Bronchial epithelial cell (primary cell): Measurements from ENCODE around the gene DUSP11. TPM values are rescaled to one million over a fixed set of nuclear protein-coding genes. Genes with fewer than 3 reads are reported as not detected.
"Not testable (repeated sequence)": the region's sequence is repeated elsewhere in the genome, so short reads cannot be mapped to it uniquely, and the experiment has no call there.

Source experiments
- DNase-seq: peaks from one replicate; pipeline ENCODE4 v3.0.0-alpha.2; 2010; ENCODE audit warnings: low read depth
- FAIRE-seq: peaks from 2 replicates; lab custom pipeline; 2011; peaks lifted over from hg19 to GRCh38; lab: Jason Lieb, UNC
- H3K27me3 ChIP-seq: 2 replicates; pipeline ENCODE4 v1.5.1; 2011; ENCODE audit warnings: low read length; ENCODE audit not compliant: control insufficient read depth, insufficient read depth
- H3K36me3 ChIP-seq: 2 replicates; pipeline ENCODE4 v1.5.1; 2011; ENCODE audit warnings: low read length; ENCODE audit not compliant: control insufficient read depth, insufficient read depth
- H3K4me3 ChIP-seq: 2 replicates; pipeline ENCODE4 v1.5.1; 2011; ENCODE audit warnings: mild to moderate bottlenecking, low read depth, low read length, control low read depth
- total RNA-seq: library from RNA; depleted of rRNA; stranded (reverse); fragments of >200 nt; gene quantifications from 2 replicates; pipeline ENCODE4 v1.2.1, GENCODE V29; 2014
- TF ChIP-seq, protein P1 (sequence below): IDR thresholded peaks from 2 replicates; pipeline ENCODE4 v1.5.1; 2011; ENCODE audit warnings: mild to moderate bottlenecking, moderate library complexity, low read length, control low read depth, inconsistent platforms; ENCODE audit not compliant: insufficient read depth, severe bottlenecking

The DUSP11 gene
- total RNA-seq, 1 donor from 2014 or later = 28.4 TPM

DNA sequence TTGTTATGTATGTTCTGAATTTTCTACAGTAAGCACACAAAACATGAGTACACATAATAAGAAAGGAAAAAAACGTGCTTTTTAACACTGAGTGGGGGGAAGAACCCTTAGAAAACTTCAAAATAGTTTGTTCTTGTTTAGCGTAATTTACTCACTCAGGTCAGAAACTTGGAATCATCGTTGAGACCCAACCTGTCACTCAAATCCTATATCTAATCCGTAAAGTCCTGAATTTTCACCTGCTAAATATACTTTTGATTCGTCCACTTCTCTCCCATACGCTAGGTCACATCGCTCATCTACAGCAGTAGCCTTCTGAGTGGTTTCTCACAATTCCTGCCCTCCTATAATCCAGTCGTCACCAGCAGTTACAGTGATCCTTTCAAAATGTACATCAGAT is 43.5 kb downstream of the DUSP11 start:
- FAIRE-seq (no peak), DNase-seq (no peak)
- Histone ChIP-seq H3K36me3 (no peaks in the 10 kb centered on the region), H3K27me3 (no peaks in the 10 kb centered on the region), H3K4me3 (peak overlapping the region; percentile 57)
- TF ChIP-seq, protein P1, sequence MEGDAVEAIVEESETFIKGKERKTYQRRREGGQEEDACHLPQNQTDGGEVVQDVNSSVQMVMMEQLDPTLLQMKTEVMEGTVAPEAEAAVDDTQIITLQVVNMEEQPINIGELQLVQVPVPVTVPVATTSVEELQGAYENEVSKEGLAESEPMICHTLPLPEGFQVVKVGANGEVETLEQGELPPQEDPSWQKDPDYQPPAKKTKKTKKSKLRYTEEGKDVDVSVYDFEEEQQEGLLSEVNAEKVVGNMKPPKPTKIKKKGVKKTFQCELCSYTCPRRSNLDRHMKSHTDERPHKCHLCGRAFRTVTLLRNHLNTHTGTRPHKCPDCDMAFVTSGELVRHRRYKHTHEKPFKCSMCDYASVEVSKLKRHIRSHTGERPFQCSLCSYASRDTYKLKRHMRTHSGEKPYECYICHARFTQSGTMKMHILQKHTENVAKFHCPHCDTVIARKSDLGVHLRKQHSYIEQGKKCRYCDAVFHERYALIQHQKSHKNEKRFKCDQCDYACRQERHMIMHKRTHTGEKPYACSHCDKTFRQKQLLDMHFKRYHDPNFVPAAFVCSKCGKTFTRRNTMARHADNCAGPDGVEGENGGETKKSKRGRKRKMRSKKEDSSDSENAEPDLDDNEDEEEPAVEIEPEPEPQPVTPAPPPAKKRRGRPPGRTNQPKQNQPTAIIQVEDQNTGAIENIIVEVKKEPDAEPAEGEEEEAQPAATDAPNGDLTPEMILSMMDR = no peak

DNA sequence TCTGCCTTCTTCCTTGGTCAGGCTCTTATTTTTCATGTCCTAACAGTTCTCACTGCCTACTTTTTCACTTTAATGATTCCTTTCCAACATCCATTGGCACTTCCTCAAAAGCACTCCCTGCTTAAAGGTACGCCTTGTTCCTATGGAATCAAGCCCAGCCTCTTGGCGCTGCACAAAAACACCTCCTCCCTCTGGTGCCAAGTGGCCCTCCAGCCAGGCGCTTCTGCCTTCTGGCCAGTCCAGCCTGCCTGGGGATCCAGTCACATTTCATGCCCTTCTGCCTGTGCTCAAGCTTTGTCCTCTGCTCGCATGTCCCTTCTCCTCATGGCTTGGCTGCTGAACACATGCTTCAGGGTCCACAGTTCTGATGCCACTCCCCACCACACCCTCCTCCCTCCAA is 49.1 kb downstream of the DUSP11 start:
- FAIRE-seq (no peak), DNase-seq (no peak)
- Histone ChIP-seq H3K4me3 (no peak overlapping the region), H3K27me3 (no peaks in the 10 kb centered on the region), H3K36me3 (peaks cover 3% of the 10 kb centered on the region)
- TF ChIP-seq, protein P1 = no peak

DNA sequence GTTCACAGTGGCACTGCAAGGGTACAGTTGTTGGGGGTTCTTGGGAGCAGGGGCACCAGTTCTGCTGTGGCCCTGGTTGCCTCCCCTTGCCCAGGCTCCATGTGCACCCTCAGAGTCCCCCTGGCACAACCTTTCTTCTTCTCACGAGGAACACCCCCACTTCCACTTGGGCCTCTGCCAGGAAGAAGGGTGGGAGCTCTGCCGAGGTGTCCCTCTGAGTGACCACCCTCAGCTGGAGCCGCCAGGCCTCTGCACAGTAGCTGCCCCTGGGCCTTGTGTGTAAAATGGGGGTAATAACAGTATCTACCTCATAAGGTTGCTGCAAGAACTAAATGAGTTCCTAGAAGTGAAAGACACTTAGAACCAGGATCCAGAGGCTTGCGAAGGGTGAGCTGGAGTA is 51.2 kb downstream of the DUSP11 start:
- DNase-seq = no peak
- Histone ChIP-seq H3K27me3 (no peaks in the 10 kb centered on the region), H3K36me3 (peaks cover 3% of the 10 kb centered on the region), H3K4me3 (no peak overlapping the region)
- TF ChIP-seq, protein P1 = no peak
- FAIRE-seq = no peak

DNA sequence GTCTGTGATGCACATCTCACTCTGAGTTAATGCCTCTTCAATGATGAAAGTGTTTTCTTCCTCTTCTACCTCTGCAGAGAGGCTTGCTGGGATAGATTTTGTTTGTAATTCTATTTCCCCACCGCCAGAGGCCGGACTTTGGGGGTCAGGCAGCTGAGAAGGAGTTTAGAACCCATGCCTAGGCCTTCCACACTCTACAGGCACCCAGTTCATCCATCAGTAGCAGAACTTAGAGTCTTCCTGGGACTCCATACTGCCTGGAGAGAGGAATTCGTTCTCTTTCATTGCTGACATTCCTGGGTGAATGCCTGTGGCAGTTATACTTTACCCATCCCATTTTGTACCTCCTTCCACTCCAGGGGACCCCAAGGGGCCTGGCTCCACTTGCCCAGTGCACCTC is 51.9 kb downstream of the DUSP11 start:
- H3K4me3 ChIP-seq = no peak overlapping the region
- H3K36me3 ChIP-seq = peaks cover 3% of the 10 kb centered on the region
- no peak for FAIRE-seq
- TF ChIP-seq, protein P1 = no peak
- DNase-seq = no peak
- no peaks in the 10 kb centered on the region for H3K27me3 ChIP-seq

DNA sequence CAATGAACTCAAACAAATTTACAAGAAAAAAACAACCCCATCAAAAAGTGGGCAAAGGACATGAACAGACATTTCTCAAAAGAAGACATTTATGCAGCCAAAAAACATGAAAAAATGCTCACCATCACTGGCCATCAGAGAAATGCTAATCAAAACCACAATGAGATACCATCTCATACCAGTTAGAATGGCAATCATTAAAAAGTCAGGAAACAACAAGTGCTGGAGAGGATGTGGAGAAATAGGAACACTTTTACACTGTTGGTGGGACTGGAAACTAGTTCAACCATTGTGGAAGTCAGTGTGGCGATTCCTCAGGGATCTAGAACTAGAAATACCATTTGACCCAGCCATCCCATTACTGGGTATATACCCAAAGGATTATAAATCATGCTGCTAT is 53.2 kb downstream of the DUSP11 start:
- DNase-seq, H3K4me3 ChIP-seq, H3K36me3 ChIP-seq, FAIRE-seq, H3K27me3 ChIP-seq: not testable (repeated sequence)

DNA sequence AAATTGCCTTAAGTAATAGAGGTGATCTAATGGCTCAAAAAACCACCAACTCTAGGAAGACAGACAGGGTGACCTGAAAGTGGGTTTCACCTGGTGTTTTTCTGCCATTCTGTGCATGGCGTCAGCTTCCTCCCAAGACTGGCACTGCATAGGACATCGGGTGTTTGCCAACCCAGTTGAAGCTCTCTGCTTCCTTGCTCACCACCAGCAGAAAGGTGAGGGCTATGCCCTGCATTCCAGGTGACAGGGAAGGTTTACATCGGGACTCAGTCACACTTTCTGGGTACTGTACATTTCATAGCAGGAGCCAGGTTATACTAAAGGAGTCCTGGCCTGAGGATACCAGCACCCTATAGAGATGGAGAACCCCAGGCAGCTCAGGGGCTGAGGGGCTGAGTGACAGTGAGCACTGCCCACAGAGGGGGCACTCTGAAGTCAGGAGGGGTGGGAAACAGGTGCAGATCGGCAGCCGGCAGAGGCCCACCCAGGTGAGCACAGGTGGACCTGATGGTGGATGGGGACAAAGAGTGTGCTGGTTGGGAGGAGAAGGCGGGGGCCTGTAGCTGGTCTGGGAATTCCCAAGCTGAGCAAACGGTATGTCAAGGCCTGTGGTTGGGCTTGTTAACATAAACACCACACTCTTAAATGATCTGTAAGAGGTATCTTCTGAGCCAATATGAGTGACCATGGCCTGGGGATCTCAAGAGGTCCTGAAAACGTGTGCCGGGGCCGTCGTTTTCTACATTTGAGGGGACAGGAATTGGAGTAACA is 60.9 kb downstream of the DUSP11 start:
- no peak for DNase-seq
- no peaks in the 10 kb centered on the region for H3K27me3 ChIP-seq

More for the DNA sequence above, 60.9 kb downstream of the DUSP11 start:
- Histone ChIP-seq H3K36me3 (no peaks in the 10 kb centered on the region), H3K4me3 (no peak overlapping the region)
- FAIRE-seq = no peak
- TF ChIP-seq, protein P1 = no peak
